Measurements from ENCODE around the gene MAP2K4. TPM values are rescaled to one million over a fixed set of nuclear protein-coding genes. Genes with fewer than 3 reads are reported as not detected.

Gene MAP2K4
- total RNA-seq, 2 donors from 2014 or later, result 49.0 to 54.6 TPM

- Mint-ChIP-seq H3K4me3 (no peak overlapping the region), H3K27me3 (ENCODE audit: insufficient read depth) (no peaks in the 10 kb centered on the region), H3K36me3 (ENCODE audit: low read depth) (peaks cover 51% of the 10 kb centered on the region), H3K4me1 (peaks cover 8% of the 10 kb centered on the region), H3K27ac (no peak overlapping the region), H3K9me3 (peaks cover 8% of the 10 kb centered on the region)
- Histone ChIP-seq H3K4me3 (ENCODE audit: low read length) (no peak overlapping the region), H3K36me3 (ENCODE audit: control insufficient read depth, insufficient read depth, low read length) (peaks cover 61% of the 10 kb centered on the region), H3K27me3 (ENCODE audit: control insufficient read depth, insufficient read depth, low read length, poor library complexity, severe bottlenecking) (no peaks in the 10 kb centered on the region), H3K9ac (ENCODE audit: extremely low read depth, low read length, poor library complexity, severe bottlenecking) (no peak overlapping the region), H3K27ac (ENCODE audit: low read depth, low read length) (no peak overlapping the region), H3K4me1 (ENCODE audit: control insufficient read depth, insufficient read depth, low read length) (peaks cover 3% of the 10 kb centered on the region), H3K9me3 (ENCODE audit: control insufficient read depth, low read length) (peaks cover 31% of the 10 kb centered on the region)
- WGBS, 2 experiments (ENCODE audit: insufficient coverage in 1 of 2, insufficient read length in 1 of 2), result 95% methylated on average over 3 of the region's 3 CpGs; no CpG with 5 or more reads in 1 of the 2 experiments
- DNase-seq, result no peak
- no peak for TF ChIP-seq CTCF (conservative IDR thresholded peaks at IDR 0.05)
Measured at GRCh38 chr17:12062249-12062648, 41.6 kb downstream of the MAP2K4 start.

GRCh38 chr17:12064395-12064794 lies 43.7 kb downstream of the MAP2K4 start:
- Mint-ChIP-seq H3K4me3 (no peak overlapping the region), H3K36me3 (ENCODE audit: low read depth) (peaks cover 51% of the 10 kb centered on the region), H3K27ac (no peak overlapping the region), H3K4me1 (peaks cover 3% of the 10 kb centered on the region), H3K9me3 (peaks cover 8% of the 10 kb centered on the region), H3K27me3 (ENCODE audit: insufficient read depth) (no peaks in the 10 kb centered on the region)
- Histone ChIP-seq H3K4me3 (ENCODE audit: low read length) (no peak overlapping the region), H3K36me3 (ENCODE audit: control insufficient read depth, insufficient read depth, low read length) (peaks cover 74% of the 10 kb centered on the region), H3K27me3 (ENCODE audit: control insufficient read depth, insufficient read depth, low read length, poor library complexity, severe bottlenecking) (no peaks in the 10 kb centered on the region), H3K4me1 (ENCODE audit: control insufficient read depth, insufficient read depth, low read length) (peaks cover 2% of the 10 kb centered on the region), H3K27ac (ENCODE audit: low read depth, low read length) (no peak overlapping the region), H3K9ac (ENCODE audit: extremely low read depth, low read length, poor library complexity, severe bottlenecking) (no peak overlapping the region), H3K9me3 (ENCODE audit: control insufficient read depth, low read length) (peaks cover 31% of the 10 kb centered on the region)
- DNase-seq, result no peak
- 94 to 100% methylated on average over 1 to 2 of the region's 2 CpGs for WGBS, 2 experiments (ENCODE audit: insufficient coverage in 1 of 2, insufficient read length in 1 of 2)
- TF ChIP-seq CTCF (conservative IDR thresholded peaks at IDR 0.05), result no peak

GRCh38 chr17:12067485-12067884 lies 46.8 kb downstream of the MAP2K4 start:
- H3K27ac Mint-ChIP-seq, result no peak overlapping the region
- no peak overlapping the region for H3K9ac ChIP-seq (ENCODE audit: extremely low read depth, low read length, poor library complexity, severe bottlenecking)
- peaks cover 8% of the 10 kb centered on the region for H3K9me3 Mint-ChIP-seq
- no peaks in the 10 kb centered on the region for H3K4me1 Mint-ChIP-seq
- peaks cover 42% of the 10 kb centered on the region for H3K36me3 Mint-ChIP-seq (ENCODE audit: low read depth)
- H3K4me3 ChIP-seq (ENCODE audit: low read length), result no peak overlapping the region
- no peaks in the 10 kb centered on the region for H3K4me1 ChIP-seq (ENCODE audit: control insufficient read depth, insufficient read depth, low read length)
- peaks cover 24% of the 10 kb centered on the region for H3K9me3 ChIP-seq (ENCODE audit: control insufficient read depth, low read length)
- H3K27me3 ChIP-seq (ENCODE audit: control insufficient read depth, insufficient read depth, low read length, poor library complexity, severe bottlenecking), result no peaks in the 10 kb centered on the region
- no peak for DNase-seq
- no peak overlapping the region for H3K4me3 Mint-ChIP-seq
- no peak overlapping the region for H3K27ac ChIP-seq (ENCODE audit: low read depth, low read length)
- no peaks in the 10 kb centered on the region for H3K27me3 Mint-ChIP-seq (ENCODE audit: insufficient read depth)
- TF ChIP-seq CTCF (conservative IDR thresholded peaks at IDR 0.05), result no peak
- 77% methylated on average over 2 of the region's 2 CpGs; no CpG with 5 or more reads in 1 of the 2 experiments for WGBS, 2 experiments (ENCODE audit: insufficient coverage in 1 of 2, insufficient read length in 1 of 2)
- H3K36me3 ChIP-seq (ENCODE audit: control insufficient read depth, insufficient read depth, low read length), result peaks cover 77% of the 10 kb centered on the region
